GM12878 (cell line): ENCODE data around the gene UCP1. TPM values are rescaled to one million over a fixed set of nuclear protein-coding genes. Genes with fewer than 3 reads are reported as not detected.

ENCODE experiments used
- CEBPZ ChIP-seq: fragments of 150-350 bp; IDR thresholded peaks from 2 replicates; pipeline ENCODE4 v1.6.1; 2016; ENCODE audit warnings: low read depth, low read length
- CHD1 ChIP-seq: IDR thresholded peaks from 2 replicates; pipeline ENCODE4 v1.6.1; 2012; ENCODE audit warnings: low read depth, low read length, improper control_type of control experiment
- CUX1 ChIP-seq: IDR thresholded peaks from 2 replicates; pipeline ENCODE4 v1.6.1; 2012; ENCODE audit warnings: improper control_type of control experiment, low read depth, low read length; ENCODE audit not compliant: insufficient replicate concordance
- KDM1A ChIP-seq: fragments of 200-600 bp; sonication (generic); IDR thresholded peaks from 2 replicates; pipeline ENCODE4 v1.6.1; 2016; ENCODE audit warnings: borderline replicate concordance
- MTA2 ChIP-seq: fragments of 450-650 bp; IDR thresholded peaks from 2 replicates; pipeline ENCODE4 v1.6.1; 2016; ENCODE audit warnings: low read depth, mild to moderate bottlenecking, moderate library complexity
- MYB ChIP-seq: fragments of 150-350 bp; IDR thresholded peaks from 2 replicates; pipeline ENCODE4 v1.6.1; 2014; ENCODE audit warnings: mild to moderate bottlenecking, low read depth, low read length, borderline replicate concordance
- NFYA ChIP-seq: IDR thresholded peaks from 2 replicates; pipeline ENCODE4 v1.6.1; 2011; ENCODE audit warnings: low read depth, mild to moderate bottlenecking, low read length, improper control_type of control experiment, borderline replicate concordance
- NFYB ChIP-seq: IDR thresholded peaks from 2 replicates; pipeline ENCODE4 v1.6.1; 2011; ENCODE audit warnings: low read depth, mild to moderate bottlenecking, low read length, improper control_type of control experiment, moderate library complexity; ENCODE audit not compliant: insufficient read depth
- NR2C2 ChIP-seq: IDR thresholded peaks from 2 replicates; pipeline ENCODE4 v1.6.1; 2011; ENCODE audit warnings: borderline replicate concordance, low read depth; ENCODE audit not compliant: control insufficient read depth, insufficient read length
- NRF1 ChIP-seq: conservative IDR thresholded peaks from 2 replicates; pipeline ENCODE4 v1.6.1; 2011; ENCODE audit warnings: mild to moderate bottlenecking, low read depth, low read length, improper control_type of control experiment
- PAX8 ChIP-seq: fragments of 450-650 bp; IDR thresholded peaks from 2 replicates; pipeline ENCODE4 v1.6.1; 2017; ENCODE audit warnings: mild to moderate bottlenecking, moderate library complexity
- POU2F2 ChIP-seq: IDR thresholded peaks from 3 replicates; pipeline ENCODE4 v1.6.1; 2011; ENCODE audit warnings: low read depth, mild to moderate bottlenecking, low read length, borderline replicate concordance
- RAD51 ChIP-seq: fragments of 450-650 bp; IDR thresholded peaks from 2 replicates; pipeline ENCODE4 v1.6.1; 2016; ENCODE audit warnings: moderate library complexity, mild to moderate bottlenecking, inconsistent platforms
- SIX5 ChIP-seq: IDR thresholded peaks from 2 replicates; pipeline ENCODE4 v1.6.1; 2011; ENCODE audit warnings: mild to moderate bottlenecking, low read depth, low read length, moderate library complexity; ENCODE audit not compliant: severe bottlenecking
- SUZ12 ChIP-seq: fragments of 200-600 bp; sonication (generic); IDR thresholded peaks from one replicate; pipeline ENCODE4 v1.6.1; 2018; ENCODE audit warnings: antibody characterized with exemption, mild to moderate bottlenecking; ENCODE audit not compliant: unreplicated experiment
- polyA plus RNA-seq, 11 experiments: library from polyadenylated mRNA; depleted of rRNA in 4 of 11; unstranded in 6 of 11; stranded (reverse) in 5 of 11; fragments of >200 nt; fragmentation: Nextera tagmentation in 4 of 11; fragmentation: Illumina TruSeq in 1 of 11; extraction: Ambion mirVana in 4 of 11; extraction: Trizol in 1 of 11; gene quantifications; 1 replicate in 1 of 11; 2 replicates in 10 of 11; pipeline versions ENCODE4 v1.2.1 to v1.2.3, GENCODE V29; 2011 to 2016; ENCODE audit warnings: inconsistent platforms in 2 of 11, missing spikeins in 2 of 11, low read depth in 1 of 11
- total RNA-seq, 4 experiments: library from RNA; depleted of rRNA in 3 of 4; stranded (reverse); fragments of >200 nt in 3 of 4; fragmentation: Illumina TruSeq in 1 of 4; extraction: Trizol in 1 of 4; gene quantifications; 2 replicates each; pipeline versions ENCODE4 v1.2.1 to v1.2.3, GENCODE V29; 2013 to 2021
- TF ChIP-seq, protein P1 (sequence below): IDR thresholded peaks from 2 replicates; pipeline ENCODE4 v1.6.1; 2011; ENCODE audit warnings: borderline replicate concordance, low read depth, mild to moderate bottlenecking, moderate library complexity, low read length; ENCODE audit not compliant: insufficient read depth, poor library complexity, severe bottlenecking
- TF ChIP-seq, protein P2 (sequence below): IDR thresholded peaks from 2 replicates; pipeline ENCODE4 v1.6.1; 2012; ENCODE audit warnings: low read length, inconsistent platforms

UCP1 gene
- total and polyA plus RNA-seq, 10 of the 15 experiments (the other 5 are each of a cell fraction or from before 2014, with no cell fraction given), result not detected

- no peak for TF ChIP-seq NR2C2
- peak; percentile 50; the same call in 1 of the 2 replicates for TF ChIP-seq MTA2
- TF ChIP-seq, protein P1, sequence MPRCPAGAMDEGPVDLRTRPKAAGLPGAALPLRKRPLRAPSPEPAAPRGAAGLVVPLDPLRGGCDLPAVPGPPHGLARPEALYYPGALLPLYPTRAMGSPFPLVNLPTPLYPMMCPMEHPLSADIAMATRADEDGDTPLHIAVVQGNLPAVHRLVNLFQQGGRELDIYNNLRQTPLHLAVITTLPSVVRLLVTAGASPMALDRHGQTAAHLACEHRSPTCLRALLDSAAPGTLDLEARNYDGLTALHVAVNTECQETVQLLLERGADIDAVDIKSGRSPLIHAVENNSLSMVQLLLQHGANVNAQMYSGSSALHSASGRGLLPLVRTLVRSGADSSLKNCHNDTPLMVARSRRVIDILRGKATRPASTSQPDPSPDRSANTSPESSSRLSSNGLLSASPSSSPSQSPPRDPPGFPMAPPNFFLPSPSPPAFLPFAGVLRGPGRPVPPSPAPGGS, result no peak
- peak; percentile 88 for TF ChIP-seq NFYB
- TF ChIP-seq SIX5, result no peak
- no peak for TF ChIP-seq SUZ12
- no peak for TF ChIP-seq PAX8
- TF ChIP-seq CEBPZ, result 0 out of 2 replicates have a peak, but pooled peaks have one; percentile 11
- no peak for TF ChIP-seq NFYA
- TF ChIP-seq CUX1, result no peak
- TF ChIP-seq RAD51, result no peak
- no peak for TF ChIP-seq NRF1
- TF ChIP-seq, protein P2, sequence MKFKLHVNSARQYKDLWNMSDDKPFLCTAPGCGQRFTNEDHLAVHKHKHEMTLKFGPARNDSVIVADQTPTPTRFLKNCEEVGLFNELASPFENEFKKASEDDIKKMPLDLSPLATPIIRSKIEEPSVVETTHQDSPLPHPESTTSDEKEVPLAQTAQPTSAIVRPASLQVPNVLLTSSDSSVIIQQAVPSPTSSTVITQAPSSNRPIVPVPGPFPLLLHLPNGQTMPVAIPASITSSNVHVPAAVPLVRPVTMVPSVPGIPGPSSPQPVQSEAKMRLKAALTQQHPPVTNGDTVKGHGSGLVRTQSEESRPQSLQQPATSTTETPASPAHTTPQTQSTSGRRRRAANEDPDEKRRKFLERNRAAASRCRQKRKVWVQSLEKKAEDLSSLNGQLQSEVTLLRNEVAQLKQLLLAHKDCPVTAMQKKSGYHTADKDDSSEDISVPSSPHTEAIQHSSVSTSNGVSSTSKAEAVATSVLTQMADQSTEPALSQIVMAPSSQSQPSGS, result no peak
- TF ChIP-seq KDM1A, result no peak
- TF ChIP-seq MYB, result no peak
- TF ChIP-seq POU2F2, result peak; percentile 19; the same call in 1 of the 3 replicates
- TF ChIP-seq CHD1, result no peak
These were observed 44.7 kb downstream of the UCP1 start, which contains the start of gene ELMOD2 (continued) for GRCh38 chr4:140523857-140524742.
